SK-N-MC (cell line): ENCODE data around the gene SDCBP2.

Experiments used
- DNase-seq: peaks from one replicate; pipeline ENCODE4 v3.0.0-alpha.2; 2011; ENCODE audit warnings: low read depth, low spot score
- H3K27ac ChIP-seq: fragments of 200-600 bp; sonication (generic); 2 replicates; pipeline ENCODE4 v1.5.1; 2016; ENCODE audit warnings: mixed run types
- H3K36me3 ChIP-seq: fragments of 200-600 bp; sonication (generic); 2 replicates; pipeline ENCODE4 v1.6.1; 2017; ENCODE audit warnings: antibody characterized with exemption, low read length, mixed read lengths; ENCODE audit not compliant: insufficient read depth
- H3K4me3 ChIP-seq: fragments of 200-600 bp; sonication (generic); 2 replicates; pipeline ENCODE4 v1.5.1; 2016
- H3K9ac ChIP-seq: fragments of 200-600 bp; sonication (generic); 2 replicates; pipeline ENCODE4 v1.8.0; 2017; ENCODE audit warnings: mixed run types, mixed read lengths; ENCODE audit not compliant: insufficient read length
- H3K9me3 ChIP-seq: fragments of 200-600 bp; sonication (generic); 2 replicates; pipeline ENCODE4 v1.6.1; 2017; ENCODE audit warnings: low read depth, mild to moderate bottlenecking, antibody characterized with exemption, low read length, moderate library complexity, mixed read lengths
- EZH2 ChIP-seq: fragments of 200-600 bp; sonication (generic); IDR thresholded peaks from one replicate; pipeline ENCODE4 v1.6.1; 2017; ENCODE audit warnings: antibody characterized with exemption
- FOXP2 ChIP-seq: optimal IDR thresholded peaks from 2 replicates; pipeline ENCODE3; 2011; ENCODE audit warnings: mild to moderate bottlenecking, moderate library complexity; ENCODE audit not compliant: insufficient read depth; ENCODE audit errors: extremely low read length, control extremely low read depth
- POLR2AphosphoS5 ChIP-seq: IDR thresholded peaks from 2 replicates; pipeline ENCODE4 v1.6.1; 2012; ENCODE audit warnings: mild to moderate bottlenecking, low read depth, low read length, borderline replicate concordance

SDCBP2 gene

GRCh38 chr20:1373614-1374013 is 44.7 kb upstream of the SDCBP2 start:
- TF ChIP-seq EZH2 (no peak), POLR2AphosphoS5 (no peak), FOXP2 (no peak)
- H3K9ac ChIP-seq, result no peak overlapping the region
- H3K4me3 ChIP-seq, result no peak overlapping the region
- no peak overlapping the region for H3K27ac ChIP-seq
- H3K36me3 ChIP-seq, result peaks cover 36% of the 10 kb centered on the region
- DNase-seq, result no peak
- no peaks in the 10 kb centered on the region for H3K9me3 ChIP-seq

- H3K36me3 ChIP-seq, result peaks cover 41% of the 10 kb centered on the region
- no peak overlapping the region for H3K9ac ChIP-seq
- H3K27ac ChIP-seq, result no peak overlapping the region
- H3K9me3 ChIP-seq, result no peaks in the 10 kb centered on the region
- no peak for DNase-seq
- no peak overlapping the region for H3K4me3 ChIP-seq
- TF ChIP-seq POLR2AphosphoS5, result no peak
- TF ChIP-seq EZH2, result no peak
- no peak for TF ChIP-seq FOXP2
These were observed 44.1 kb upstream of the SDCBP2 start for GRCh38 chr20:1373036-1373435.

GRCh38 chr20:1371830-1372539 is 43.0 kb upstream of the SDCBP2 start:
- H3K9ac ChIP-seq, result no peak overlapping the region
- H3K27ac ChIP-seq, result no peak overlapping the region
- peaks cover 50% of the 10 kb centered on the region for H3K36me3 ChIP-seq
- no peak overlapping the region for H3K4me3 ChIP-seq
- TF ChIP-seq POLR2AphosphoS5 (no peak), EZH2 (no peak), FOXP2 (no peak)
- no peaks in the 10 kb centered on the region for H3K9me3 ChIP-seq
- DNase-seq, result no peak

- TF ChIP-seq FOXP2, result no peak
- no peak for TF ChIP-seq EZH2
- TF ChIP-seq POLR2AphosphoS5, result no peak
- Histone ChIP-seq H3K4me3 (no peak overlapping the region), H3K36me3 (peaks cover 50% of the 10 kb centered on the region), H3K9ac (no peak overlapping the region), H3K27ac (no peak overlapping the region), H3K9me3 (no peaks in the 10 kb centered on the region)
- no peak for DNase-seq
These were observed 42.4 kb upstream of the SDCBP2 start for GRCh38 chr20:1371202-1371782.

GRCh38 chr20:1370548-1371110 is 41.7 kb upstream of the SDCBP2 start:
- TF ChIP-seq EZH2, result no peak
- no peak for TF ChIP-seq POLR2AphosphoS5
- no peak for TF ChIP-seq FOXP2
- no peaks in the 10 kb centered on the region for H3K9me3 ChIP-seq
- no peak overlapping the region for H3K9ac ChIP-seq
- H3K4me3 ChIP-seq, result no peak overlapping the region
- peaks cover 50% of the 10 kb centered on the region for H3K36me3 ChIP-seq
- H3K27ac ChIP-seq, result no peak overlapping the region
- DNase-seq, result no peak

- no peak for DNase-seq
- Histone ChIP-seq H3K36me3 (peaks cover 50% of the 10 kb centered on the region), H3K9ac (no peak overlapping the region), H3K27ac (no peak overlapping the region), H3K4me3 (no peak overlapping the region), H3K9me3 (no peaks in the 10 kb centered on the region)
- TF ChIP-seq POLR2AphosphoS5, result no peak
- no peak for TF ChIP-seq EZH2
- no peak for TF ChIP-seq FOXP2
These were observed 41.0 kb upstream of the SDCBP2 start for GRCh38 chr20:1369970-1370369.

GRCh38 chr20:1368448-1369199 is 39.7 kb upstream of the SDCBP2 start:
- peaks cover 45% of the 10 kb centered on the region for H3K36me3 ChIP-seq
- H3K9me3 ChIP-seq, result no peaks in the 10 kb centered on the region
- TF ChIP-seq POLR2AphosphoS5 (no peak), FOXP2 (no peak), EZH2 (no peak)
- no peak overlapping the region for H3K27ac ChIP-seq
- no peak for DNase-seq
- no peak overlapping the region for H3K4me3 ChIP-seq
- H3K9ac ChIP-seq, result no peak overlapping the region

GRCh38 chr20:1367479-1367878 is 38.5 kb upstream of the SDCBP2 start:
- Histone ChIP-seq H3K9me3 (no peaks in the 10 kb centered on the region), H3K36me3 (peaks cover 38% of the 10 kb centered on the region), H3K27ac (no peak overlapping the region)

More at GRCh38 chr20:1367479-1367878, 38.5 kb upstream of the SDCBP2 start:
- DNase-seq, result no peak
- TF ChIP-seq FOXP2 (no peak), POLR2AphosphoS5 (no peak), EZH2 (no peak)
- H3K9ac ChIP-seq, result no peak overlapping the region
- no peak overlapping the region for H3K4me3 ChIP-seq
